ENCODE measurements around the gene GTPBP4. TPM values are rescaled to one million over a fixed set of nuclear protein-coding genes. Genes with fewer than 3 reads are reported as not detected.

GTPBP4 gene
- total and polyA plus RNA-seq, 2 of the 13 experiments (the other 11 are each of a cell fraction or from before 2014, with no cell fraction given) = 24.1 to 85.5 TPM

DNA sequence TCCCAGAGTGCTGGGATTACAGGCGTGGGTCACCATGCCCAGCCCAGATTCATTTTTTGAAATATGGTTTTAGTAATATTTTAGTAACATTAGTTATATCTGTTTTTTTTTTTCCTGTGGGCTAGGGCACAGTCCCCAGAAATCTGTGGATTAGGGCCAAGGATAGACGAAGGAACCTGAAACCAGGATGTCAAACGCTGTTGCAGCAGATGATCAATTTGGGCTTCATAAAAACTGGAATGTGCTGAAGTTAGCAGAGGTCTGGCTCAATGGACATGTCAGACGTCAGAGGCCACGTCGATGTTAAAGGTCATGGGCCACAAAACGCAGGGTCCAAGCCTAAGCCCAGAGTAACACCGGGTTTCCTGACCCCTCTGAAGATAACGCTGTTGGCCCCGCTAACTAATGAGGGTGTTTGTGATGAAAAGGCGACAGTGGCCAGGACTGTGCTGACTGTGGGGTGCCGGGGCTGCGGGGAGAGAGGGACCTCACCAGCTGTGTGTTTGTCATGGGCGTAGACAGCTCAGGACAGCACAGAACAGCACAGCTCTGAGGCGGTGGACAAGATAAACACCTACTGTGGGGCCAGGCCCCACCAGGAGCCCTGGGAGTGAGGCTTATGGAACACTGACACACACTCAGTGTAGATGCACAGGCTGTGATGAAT lies 23.8 kb upstream of the GTPBP4 start (continued):
- TF ChIP-seq, protein P1, sequence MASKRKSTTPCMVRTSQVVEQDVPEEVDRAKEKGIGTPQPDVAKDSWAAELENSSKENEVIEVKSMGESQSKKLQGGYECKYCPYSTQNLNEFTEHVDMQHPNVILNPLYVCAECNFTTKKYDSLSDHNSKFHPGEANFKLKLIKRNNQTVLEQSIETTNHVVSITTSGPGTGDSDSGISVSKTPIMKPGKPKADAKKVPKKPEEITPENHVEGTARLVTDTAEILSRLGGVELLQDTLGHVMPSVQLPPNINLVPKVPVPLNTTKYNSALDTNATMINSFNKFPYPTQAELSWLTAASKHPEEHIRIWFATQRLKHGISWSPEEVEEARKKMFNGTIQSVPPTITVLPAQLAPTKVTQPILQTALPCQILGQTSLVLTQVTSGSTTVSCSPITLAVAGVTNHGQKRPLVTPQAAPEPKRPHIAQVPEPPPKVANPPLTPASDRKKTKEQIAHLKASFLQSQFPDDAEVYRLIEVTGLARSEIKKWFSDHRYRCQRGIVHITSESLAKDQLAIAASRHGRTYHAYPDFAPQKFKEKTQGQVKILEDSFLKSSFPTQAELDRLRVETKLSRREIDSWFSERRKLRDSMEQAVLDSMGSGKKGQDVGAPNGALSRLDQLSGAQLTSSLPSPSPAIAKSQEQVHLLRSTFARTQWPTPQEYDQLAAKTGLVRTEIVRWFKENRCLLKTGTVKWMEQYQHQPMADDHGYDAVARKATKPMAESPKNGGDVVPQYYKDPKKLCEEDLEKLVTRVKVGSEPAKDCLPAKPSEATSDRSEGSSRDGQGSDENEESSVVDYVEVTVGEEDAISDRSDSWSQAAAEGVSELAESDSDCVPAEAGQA (IDR thresholded peaks at IDR 0.05; ENCODE audit: low read depth) = no peak
- TF ChIP-seq, protein P1 (CRISPR knock-in tag; IDR thresholded peaks at IDR 0.05; ENCODE audit: borderline replicate concordance) = no peak
- TF ChIP-seq ZNF362 (CRISPR knock-in tag; IDR thresholded peaks at IDR 0.05; ENCODE audit: borderline replicate concordance) (no peak), TBX2 (CRISPR knock-in tag; IDR thresholded peaks at IDR 0.05; ENCODE audit: borderline replicate concordance) (no peak), ZFAT (CRISPR knock-in tag; conservative IDR thresholded peaks at IDR 0.05) (no peak), ZNF710 (CRISPR knock-in tag; IDR thresholded peaks at IDR 0.05; ENCODE audit: borderline replicate concordance) (no peak; the same call in 1 of the 2 replicates), RFXAP (CRISPR knock-in tag; IDR thresholded peaks at IDR 0.05; ENCODE audit: borderline replicate concordance) (no peak)
- TF ChIP-seq, protein P2, sequence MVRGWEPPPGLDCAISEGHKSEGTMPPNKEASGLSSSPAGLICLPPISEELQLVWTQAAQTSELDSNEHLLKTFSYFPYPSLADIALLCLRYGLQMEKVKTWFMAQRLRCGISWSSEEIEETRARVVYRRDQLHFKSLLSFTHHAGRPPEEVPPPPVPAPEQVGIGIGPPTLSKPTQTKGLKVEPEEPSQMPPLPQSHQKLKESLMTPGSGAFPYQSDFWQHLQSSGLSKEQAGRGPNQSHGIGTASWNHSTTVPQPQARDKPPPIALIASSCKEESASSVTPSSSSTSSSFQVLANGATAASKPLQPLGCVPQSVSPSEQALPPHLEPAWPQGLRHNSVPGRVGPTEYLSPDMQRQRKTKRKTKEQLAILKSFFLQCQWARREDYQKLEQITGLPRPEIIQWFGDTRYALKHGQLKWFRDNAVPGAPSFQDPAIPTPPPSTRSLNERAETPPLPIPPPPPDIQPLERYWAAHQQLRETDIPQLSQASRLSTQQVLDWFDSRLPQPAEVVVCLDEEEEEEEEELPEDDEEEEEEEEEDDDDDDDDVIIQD (CRISPR knock-in tag; IDR thresholded peaks at IDR 0.05; ENCODE audit: low read depth) = no peak
- TF ChIP-seq, protein P3, sequence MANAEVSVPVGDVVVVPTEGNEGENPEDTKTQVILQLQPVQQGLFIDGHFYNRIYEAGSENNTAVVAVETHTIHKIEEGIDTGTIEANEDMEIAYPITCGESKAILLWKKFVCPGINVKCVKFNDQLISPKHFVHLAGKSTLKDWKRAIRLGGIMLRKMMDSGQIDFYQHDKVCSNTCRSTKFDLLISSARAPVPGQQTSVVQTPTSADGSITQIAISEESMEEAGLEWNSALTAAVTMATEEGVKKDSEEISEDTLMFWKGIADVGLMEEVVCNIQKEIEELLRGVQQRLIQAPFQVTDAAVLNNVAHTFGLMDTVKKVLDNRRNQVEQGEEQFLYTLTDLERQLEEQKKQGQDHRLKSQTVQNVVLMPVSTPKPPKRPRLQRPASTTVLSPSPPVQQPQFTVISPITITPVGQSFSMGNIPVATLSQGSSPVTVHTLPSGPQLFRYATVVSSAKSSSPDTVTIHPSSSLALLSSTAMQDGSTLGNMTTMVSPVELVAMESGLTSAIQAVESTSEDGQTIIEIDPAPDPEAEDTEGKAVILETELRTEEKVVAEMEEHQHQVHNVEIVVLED (CRISPR knock-in tag; IDR thresholded peaks at IDR 0.05; ENCODE audit: borderline replicate concordance) = no peak
- TF ChIP-seq, protein P4, sequence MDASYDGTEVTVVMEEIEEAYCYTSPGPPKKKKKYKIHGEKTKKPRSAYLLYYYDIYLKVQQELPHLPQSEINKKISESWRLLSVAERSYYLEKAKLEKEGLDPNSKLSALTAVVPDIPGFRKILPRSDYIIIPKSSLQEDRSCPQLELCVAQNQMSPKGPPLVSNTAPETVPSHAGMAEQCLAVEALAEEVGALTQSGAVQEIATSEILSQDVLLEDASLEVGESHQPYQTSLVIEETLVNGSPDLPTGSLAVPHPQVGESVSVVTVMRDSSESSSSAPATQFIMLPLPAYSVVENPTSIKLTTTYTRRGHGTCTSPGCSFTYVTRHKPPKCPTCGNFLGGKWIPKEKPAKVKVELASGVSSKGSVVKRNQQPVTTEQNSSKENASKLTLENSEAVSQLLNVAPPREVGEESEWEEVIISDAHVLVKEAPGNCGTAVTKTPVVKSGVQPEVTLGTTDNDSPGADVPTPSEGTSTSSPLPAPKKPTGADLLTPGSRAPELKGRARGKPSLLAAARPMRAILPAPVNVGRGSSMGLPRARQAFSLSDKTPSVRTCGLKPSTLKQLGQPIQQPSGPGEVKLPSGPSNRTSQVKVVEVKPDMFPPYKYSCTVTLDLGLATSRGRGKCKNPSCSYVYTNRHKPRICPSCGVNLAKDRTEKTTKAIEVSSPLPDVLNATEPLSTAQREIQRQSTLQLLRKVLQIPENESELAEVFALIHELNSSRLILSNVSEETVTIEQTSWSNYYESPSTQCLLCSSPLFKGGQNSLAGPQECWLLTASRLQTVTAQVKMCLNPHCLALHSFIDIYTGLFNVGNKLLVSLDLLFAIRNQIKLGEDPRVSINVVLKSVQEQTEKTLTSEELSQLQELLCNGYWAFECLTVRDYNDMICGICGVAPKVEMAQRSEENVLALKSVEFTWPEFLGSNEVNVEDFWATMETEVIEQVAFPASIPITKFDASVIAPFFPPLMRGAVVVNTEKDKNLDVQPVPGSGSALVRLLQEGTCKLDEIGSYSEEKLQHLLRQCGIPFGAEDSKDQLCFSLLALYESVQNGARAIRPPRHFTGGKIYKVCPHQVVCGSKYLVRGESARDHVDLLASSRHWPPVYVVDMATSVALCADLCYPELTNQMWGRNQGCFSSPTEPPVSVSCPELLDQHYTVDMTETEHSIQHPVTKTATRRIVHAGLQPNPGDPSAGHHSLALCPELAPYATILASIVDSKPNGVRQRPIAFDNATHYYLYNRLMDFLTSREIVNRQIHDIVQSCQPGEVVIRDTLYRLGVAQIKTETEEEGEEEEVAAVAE (CRISPR knock-in tag; IDR thresholded peaks at IDR 0.05; ENCODE audit: borderline replicate concordance) = no peak

All from HepG2 (cell line).